ENCODE measurements around the gene SYT6.

DNA sequence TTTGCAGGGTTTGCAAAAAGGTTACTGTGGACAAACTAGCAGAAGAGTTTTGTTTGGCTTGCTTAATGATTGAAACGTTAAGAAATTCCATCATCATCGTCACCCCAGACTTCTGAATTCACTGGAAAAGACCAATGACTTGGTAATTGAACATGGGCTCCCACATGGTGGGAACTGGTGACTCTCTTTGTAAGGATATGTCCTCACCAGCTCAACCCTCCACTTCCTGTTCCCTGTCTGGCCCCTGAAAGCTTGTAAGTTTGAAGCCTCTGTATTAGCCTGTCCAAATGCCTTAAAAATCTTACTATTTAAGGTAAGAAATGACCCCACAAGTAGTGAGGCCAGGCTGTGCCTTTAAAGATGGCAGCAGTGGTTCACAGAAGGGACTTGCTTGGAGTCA is 9.7 kb downstream of the SYT6 start:
- TF ChIP-seq RAD21 (CRISPR knock-in tag; IDR thresholded peaks at IDR 0.05): no peak
- no peak for TF ChIP-seq STAG1 (CRISPR knock-in tag; IDR thresholded peaks at IDR 0.05)
- TF ChIP-seq, protein P1, sequence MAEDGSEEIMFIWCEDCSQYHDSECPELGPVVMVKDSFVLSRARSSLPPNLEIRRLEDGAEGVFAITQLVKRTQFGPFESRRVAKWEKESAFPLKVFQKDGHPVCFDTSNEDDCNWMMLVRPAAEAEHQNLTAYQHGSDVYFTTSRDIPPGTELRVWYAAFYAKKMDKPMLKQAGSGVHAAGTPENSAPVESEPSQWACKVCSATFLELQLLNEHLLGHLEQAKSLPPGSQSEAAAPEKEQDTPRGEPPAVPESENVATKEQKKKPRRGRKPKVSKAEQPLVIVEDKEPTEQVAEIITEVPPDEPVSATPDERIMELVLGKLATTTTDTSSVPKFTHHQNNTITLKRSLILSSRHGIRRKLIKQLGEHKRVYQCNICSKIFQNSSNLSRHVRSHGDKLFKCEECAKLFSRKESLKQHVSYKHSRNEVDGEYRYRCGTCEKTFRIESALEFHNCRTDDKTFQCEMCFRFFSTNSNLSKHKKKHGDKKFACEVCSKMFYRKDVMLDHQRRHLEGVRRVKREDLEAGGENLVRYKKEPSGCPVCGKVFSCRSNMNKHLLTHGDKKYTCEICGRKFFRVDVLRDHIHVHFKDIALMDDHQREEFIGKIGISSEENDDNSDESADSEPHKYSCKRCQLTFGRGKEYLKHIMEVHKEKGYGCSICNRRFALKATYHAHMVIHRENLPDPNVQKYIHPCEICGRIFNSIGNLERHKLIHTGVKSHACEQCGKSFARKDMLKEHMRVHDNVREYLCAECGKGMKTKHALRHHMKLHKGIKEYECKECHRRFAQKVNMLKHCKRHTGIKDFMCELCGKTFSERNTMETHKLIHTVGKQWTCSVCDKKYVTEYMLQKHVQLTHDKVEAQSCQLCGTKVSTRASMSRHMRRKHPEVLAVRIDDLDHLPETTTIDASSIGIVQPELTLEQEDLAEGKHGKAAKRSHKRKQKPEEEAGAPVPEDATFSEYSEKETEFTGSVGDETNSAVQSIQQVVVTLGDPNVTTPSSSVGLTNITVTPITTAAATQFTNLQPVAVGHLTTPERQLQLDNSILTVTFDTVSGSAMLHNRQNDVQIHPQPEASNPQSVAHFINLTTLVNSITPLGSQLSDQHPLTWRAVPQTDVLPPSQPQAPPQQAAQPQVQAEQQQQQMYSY (CRISPR knock-in tag; IDR thresholded peaks at IDR 0.05): no peak
- TF ChIP-seq EP300 (IDR thresholded peaks at IDR 0.05; ENCODE audit: low read depth in 2 of 2, low read length in 2 of 2): no peak
- no peak for TF ChIP-seq EP300 (CRISPR knock-in tag; IDR thresholded peaks at IDR 0.05; ENCODE audit: borderline replicate concordance)
- no peak for TF ChIP-seq HCFC1 (IDR thresholded peaks at IDR 0.05; ENCODE audit: low read depth, low read length)
- no peak for TF ChIP-seq ZFP41 (CRISPR knock-in tag; IDR thresholded peaks at IDR 0.05; ENCODE audit: borderline replicate concordance)
- no peak for TF ChIP-seq POLR2AphosphoS2 (IDR thresholded peaks at IDR 0.05; ENCODE audit: low read depth, low read length)
- no peak for TF ChIP-seq ZNF781 (CRISPR knock-in tag; IDR thresholded peaks at IDR 0.05; ENCODE audit: borderline replicate concordance, not compliant biosample characterization)

Data from HepG2 (cell line).